Measurements from ENCODE around the gene VWDE.

VWDE gene

GRCh38 chr7:12327922-12328321 is 75.7 kb downstream of the VWDE start:
- DNase-seq, result no peak

- no peak for DNase-seq
Observed at GRCh38 chr7:12325646-12326045, 78.0 kb downstream of the VWDE start.

GRCh38 chr7:12323415-12323814 is 80.2 kb downstream of the VWDE start:
- DNase-seq, result no peak

GRCh38 chr7:12322903-12323300 is 80.8 kb downstream of the VWDE start:
- no peak for DNase-seq

- peak; percentile 6 for DNase-seq
Observed at GRCh38 chr7:12322284-12322902, 81.3 kb downstream of the VWDE start.

GRCh38 chr7:12320987-12321647 is 82.5 kb downstream of the VWDE start:
- DNase-seq, result no peak

GRCh38 chr7:12320241-12320986 is 83.3 kb downstream of the VWDE start:
- no peak for DNase-seq

- no peak for DNase-seq
Observed at GRCh38 chr7:12317675-12318074, 86.0 kb downstream of the VWDE start.

GRCh38 chr7:12316925-12317324 is 86.7 kb downstream of the VWDE start:
- no peak for DNase-seq

GRCh38 chr7:12315049-12315448 is 88.6 kb downstream of the VWDE start:
- no peak for DNase-seq

GRCh38 chr7:12314199-12314598 is 89.5 kb downstream of the VWDE start:
- no peak for DNase-seq

- no peak for DNase-seq
Observed at GRCh38 chr7:12305502-12305901, 98.2 kb downstream of the VWDE start.

GRCh38 chr7:12303495-12303894 is 100.2 kb downstream of the VWDE start:
- DNase-seq, result no peak

- DNase-seq, result no peak
Observed at GRCh38 chr7:12303062-12303461, 100.6 kb downstream of the VWDE start.

GRCh38 chr7:12300415-12300814 is 103.2 kb downstream of the VWDE start:
- DNase-seq, result no peak

GRCh38 chr7:12299367-12299766 is 104.3 kb downstream of the VWDE start:
- no peak for DNase-seq

- DNase-seq, result no peak
Observed at GRCh38 chr7:12297283-12298108, 106.2 kb downstream of the VWDE start.

GRCh38 chr7:12296051-12296570 is 107.6 kb downstream of the VWDE start:
- DNase-seq, result no peak

- DNase-seq, result no peak
Observed at GRCh38 chr7:12294701-12295100, 109.0 kb downstream of the VWDE start.

- no peak for DNase-seq
Observed at GRCh38 chr7:12291870-12292269, 111.8 kb downstream of the VWDE start.

- DNase-seq, result no peak
Observed at GRCh38 chr7:12290761-12291160, 112.9 kb downstream of the VWDE start.

GRCh38 chr7:12289996-12290395 is 113.7 kb downstream of the VWDE start:
- DNase-seq, result no peak

- DNase-seq, result no peak
Observed at GRCh38 chr7:12287901-12288300, 115.8 kb downstream of the VWDE start.
